ENCODE data around the gene SLC17A9.
A peak's percentile ranks its signal among the peaks of the same experiment; 100 is the strongest.

SLC17A9 gene, protein sequence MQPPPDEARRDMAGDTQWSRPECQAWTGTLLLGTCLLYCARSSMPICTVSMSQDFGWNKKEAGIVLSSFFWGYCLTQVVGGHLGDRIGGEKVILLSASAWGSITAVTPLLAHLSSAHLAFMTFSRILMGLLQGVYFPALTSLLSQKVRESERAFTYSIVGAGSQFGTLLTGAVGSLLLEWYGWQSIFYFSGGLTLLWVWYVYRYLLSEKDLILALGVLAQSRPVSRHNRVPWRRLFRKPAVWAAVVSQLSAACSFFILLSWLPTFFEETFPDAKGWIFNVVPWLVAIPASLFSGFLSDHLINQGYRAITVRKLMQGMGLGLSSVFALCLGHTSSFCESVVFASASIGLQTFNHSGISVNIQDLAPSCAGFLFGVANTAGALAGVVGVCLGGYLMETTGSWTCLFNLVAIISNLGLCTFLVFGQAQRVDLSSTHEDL

DNA sequence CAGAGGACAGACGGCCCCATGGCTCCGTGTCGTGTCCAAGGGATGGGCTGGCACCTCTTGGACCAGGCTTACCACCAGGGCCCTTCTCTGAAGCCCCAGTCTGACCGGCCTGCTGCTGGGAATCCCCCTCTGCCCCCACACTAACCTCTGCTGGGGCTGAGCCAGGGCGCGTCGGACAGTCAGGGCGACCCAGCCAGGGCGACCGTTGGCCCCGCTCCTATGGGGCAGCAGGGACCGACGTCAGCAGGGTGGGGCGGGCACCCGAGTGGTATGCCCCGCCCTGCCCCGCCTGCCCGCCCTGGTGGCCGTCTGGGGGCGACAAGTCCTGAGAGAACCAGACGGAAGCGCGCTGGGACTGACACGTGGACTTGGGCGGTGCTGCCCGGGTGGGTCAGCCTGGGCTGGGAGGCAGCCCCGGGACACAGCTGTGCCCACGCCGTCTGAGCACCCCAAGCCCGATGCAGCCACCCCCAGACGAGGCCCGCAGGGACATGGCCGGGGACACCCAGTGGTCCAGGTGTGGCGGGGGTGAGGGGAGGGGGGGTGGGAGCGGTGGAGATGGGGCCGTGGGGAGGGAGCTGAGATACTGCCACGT is at the start of gene SLC17A9:
TSS of gene SLC17A9 (plus strand) at position 337 of the 595 bp plus-strand sequence. CDS start at position 459, 122 bp downstream.
- peak in 10 of 51 donors; percentile 6 to 50 (median 26) for DNase-seq

GRCh38 chr20:62902926-62903615 is 49.4 kb upstream of the SLC17A9 start:
- no peak for DNase-seq

GRCh38 chr20:62905536-62906117 is 46.9 kb upstream of the SLC17A9 start:
- DNase-seq = no peak

DNA sequence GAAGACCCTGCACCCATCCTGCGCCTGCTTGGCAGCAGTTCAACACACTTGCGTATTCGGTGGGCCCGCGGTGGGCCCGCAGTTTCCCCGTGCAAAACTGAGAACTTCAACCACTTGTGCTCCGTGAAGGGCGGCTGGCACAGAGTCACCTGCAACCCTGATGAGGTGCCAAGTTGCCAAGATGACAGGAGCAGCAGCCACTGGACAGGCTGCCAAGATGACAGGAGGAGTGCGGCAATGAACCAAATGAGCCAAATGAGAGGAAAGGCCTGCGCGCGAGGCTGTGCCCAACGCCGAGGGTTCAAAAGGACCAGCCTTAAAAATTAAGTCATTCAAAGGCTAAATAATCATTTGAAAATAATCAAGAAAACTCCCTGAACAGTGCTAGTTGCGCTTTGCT is 46.3 kb upstream of the SLC17A9 start:
- peak in 2 of 51 donors; percentile 16 to 22 for DNase-seq

DNA sequence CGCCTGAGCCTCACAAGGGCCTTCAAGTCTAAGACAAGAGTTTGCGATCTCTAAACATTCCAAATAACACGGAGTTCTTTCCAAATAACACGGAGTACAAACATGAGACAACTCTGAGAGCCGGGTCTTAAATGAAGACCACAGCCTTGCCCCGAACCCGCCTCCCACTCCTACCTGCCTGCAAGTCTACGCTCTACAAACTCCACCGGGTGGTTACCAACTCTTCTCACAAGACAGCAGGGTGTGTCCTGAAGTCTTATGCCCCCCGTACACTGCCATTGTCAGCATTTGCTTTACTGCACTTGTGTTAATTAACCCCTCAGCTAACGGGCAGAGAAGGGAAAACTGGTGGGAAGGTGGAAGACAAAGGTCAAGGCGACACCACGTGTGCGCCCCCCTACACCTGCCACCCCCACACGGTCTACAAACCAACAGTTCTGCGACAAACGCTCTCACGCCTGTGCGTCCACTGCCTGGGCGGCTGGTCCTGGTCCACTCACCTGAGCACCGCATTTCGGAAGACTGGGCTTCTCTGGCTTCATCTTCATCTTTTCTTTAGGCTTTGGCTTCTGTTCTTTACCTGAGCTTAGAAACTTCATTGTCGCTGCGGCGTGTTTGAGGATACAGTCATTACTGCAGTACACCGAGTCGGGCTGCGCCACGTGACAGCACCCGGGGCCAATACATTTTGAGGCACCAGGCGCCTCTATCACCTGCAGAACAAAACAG is 45.7 kb upstream of the SLC17A9 start:
- DNase-seq = no peak

DNA sequence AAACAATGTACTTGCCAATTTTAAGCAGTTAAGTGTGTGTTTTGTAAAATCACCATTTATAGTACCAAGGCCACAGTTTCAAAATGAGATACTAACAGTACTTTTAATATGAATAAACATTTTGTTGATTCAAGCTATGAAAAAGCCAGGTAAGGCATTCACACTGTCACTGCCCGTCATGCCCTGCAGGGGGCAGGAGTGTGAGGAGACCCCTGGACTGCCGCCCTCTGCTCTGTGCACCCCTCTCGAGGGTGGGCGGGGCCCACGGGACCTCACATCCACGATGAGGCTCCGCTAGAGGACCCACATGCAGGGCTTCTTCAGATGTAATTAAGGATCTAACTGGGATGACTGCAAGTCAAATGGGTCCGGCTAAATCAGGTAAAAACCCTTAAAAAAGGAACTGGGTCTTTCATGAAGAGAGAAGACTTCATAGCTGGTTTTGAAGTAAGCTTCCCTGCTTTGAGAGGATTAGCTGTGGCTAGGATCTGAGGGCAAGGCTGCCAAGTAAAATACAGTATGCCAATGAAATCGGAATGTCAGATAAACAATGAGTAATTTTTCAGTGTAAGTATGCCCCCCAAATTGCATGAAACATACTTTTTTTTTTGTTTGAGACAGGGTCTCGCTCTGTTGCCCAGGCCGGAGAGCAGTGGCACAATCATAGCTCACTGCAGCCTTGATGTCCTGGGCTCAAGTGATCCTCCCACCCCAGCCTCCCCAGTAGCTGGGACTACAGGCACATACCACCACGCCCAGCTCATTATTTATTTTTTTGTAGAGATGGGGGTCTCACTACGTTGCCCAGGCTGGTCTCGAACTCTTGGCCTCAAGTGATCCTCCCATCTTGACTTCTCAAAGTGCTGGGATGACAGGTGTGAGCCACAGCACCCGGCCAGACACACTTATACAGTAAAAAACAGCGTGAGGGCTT is 44.9 kb upstream of the SLC17A9 start:
- DNase-seq = no peak

DNA sequence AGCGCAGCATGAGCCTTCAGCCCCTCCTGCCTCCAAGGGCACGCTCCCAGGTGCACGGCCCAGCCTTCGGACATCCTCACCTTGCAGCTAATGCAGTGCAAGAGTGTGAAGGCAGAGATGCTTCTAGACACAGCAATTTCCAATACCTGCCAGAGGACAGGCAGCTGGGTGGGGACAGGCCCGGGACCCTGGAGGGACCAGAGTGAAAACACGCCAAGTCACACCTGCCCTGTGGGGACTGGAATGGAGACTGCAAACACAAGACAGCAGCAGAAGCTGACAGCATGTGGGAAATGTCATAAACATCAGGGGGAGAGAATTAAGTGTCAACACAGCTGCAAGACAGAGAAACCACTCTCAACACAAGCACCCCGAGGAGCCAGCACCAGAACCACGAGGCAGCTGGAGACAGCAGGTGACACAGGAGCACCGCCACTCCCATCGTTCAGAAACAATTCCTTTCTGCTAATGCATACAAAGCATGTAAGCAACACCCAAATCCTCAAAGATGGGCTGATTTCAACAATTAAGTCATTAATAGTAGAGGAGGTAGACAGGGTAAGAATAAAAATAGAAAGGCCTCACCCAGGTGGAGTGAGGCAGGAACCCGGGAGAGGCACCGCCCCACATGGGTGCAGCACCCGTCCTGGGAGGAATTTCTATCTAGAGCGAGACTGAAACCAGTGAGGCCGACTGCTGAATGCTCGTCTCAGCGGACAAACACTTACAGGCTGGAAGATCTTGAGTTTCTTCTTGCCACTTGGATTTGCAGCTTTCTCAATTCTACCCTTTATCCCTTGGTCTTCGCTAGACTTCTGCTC is 43.3 kb upstream of the SLC17A9 start:
- peak in 1 of 51 donors; percentile 46 for DNase-seq

DNA sequence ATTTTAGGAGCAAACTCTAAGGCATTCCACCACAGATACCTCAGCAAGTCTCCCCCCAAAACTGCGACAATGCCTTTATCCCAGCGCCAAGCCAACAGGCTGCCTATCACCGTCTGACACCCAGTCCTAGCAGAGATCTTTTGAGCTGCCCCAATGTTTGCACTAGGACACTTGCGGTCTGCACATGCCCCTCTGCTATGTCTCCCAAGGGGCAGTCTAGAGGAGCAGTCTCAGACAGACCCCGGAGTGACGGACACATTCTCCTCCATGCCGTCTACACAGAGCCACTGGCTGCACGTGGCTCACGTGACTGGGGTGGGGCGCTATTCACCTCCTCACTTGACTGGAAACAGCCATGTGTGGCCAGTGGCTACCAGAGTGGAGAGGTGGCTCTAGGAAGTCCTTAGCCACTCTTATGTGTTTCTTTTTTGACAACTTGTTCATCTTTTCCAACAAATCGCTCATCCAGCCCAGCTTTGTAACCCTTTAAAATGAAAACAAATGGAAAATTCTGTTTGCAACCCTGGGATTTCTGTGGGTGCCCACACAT is 42.2 kb upstream of the SLC17A9 start:
- no peak for DNase-seq

- DNase-seq = no peak
These were observed 41.6 kb upstream of the SLC17A9 start for GRCh38 chr20:62910777-62911497.

DNA sequence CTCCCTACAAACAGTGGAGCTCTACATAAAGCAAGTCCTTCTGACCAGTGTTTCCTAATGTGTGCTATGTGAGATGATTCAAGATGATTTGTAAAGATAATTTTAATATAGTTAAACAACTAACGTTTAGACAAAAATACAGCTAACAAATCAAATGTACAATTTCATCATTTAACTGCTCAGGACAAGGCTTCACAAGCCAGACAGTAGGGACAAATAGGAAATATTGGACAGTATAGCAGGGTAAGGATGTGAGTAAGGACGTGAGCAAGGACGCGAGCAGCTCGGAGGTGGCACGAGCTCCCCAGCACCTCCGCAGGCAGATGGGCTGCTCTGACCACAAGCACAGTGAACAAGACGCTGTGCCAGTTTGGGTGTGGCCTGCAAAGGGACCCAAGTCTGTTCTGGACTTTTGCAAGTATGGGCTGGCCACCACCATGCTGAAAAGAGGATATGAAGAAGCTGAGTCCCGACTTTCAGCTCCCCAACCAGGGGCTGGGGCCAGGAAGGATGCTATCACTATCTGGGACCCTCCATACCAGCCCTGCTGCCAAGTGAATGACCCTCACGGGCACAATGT is 40.7 kb upstream of the SLC17A9 start:
- DNase-seq = no peak

- no peak for DNase-seq
These were observed 39.4 kb upstream of the SLC17A9 start for GRCh38 chr20:62913043-62913630.

DNA sequence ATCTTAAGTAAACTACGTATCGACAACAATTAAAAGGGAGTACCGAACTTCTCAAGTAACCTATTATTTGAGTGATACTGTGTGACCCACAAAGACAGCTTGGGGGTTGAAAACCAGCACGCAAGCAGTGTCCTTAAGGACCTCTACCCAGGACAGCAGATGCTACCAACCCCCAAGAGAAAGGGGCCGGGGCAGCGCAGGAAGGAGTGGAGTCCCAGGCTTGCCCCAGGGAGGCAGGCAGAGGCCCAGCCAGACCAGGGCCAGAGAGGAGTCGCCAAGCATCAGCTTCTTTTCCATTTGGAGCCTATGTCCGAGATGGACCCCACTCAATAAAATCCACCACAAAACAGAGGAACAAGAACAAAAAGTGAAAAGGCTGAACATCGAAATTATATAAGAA is 38.1 kb upstream of the SLC17A9 start:
- no peak for DNase-seq

DNA sequence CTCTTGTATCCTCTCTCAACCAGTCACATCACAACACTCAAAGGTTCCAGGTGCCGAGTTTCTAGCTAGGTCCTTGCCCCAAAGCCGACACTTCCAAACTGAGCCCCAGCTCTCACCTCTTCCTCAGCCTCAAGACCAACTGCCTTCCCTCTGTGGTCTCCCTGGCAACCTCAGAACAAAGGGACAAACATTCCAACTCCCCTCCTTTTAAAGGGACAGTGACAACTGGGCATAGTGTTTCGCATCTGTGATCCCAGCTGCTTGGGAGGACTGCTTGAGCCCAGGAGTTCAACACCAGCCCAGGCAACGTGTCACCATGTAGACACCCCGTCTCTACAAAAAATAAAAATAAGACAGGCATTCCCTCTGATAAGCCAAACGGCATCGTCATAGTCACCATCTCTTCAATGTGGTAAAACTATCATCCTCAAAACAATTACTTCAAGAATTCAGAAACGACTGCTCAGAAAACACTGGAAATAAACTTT is 37.5 kb upstream of the SLC17A9 start:
- DNase-seq = peak in 19 of 51 donors; percentile 11 to 65 (median 36)

DNA sequence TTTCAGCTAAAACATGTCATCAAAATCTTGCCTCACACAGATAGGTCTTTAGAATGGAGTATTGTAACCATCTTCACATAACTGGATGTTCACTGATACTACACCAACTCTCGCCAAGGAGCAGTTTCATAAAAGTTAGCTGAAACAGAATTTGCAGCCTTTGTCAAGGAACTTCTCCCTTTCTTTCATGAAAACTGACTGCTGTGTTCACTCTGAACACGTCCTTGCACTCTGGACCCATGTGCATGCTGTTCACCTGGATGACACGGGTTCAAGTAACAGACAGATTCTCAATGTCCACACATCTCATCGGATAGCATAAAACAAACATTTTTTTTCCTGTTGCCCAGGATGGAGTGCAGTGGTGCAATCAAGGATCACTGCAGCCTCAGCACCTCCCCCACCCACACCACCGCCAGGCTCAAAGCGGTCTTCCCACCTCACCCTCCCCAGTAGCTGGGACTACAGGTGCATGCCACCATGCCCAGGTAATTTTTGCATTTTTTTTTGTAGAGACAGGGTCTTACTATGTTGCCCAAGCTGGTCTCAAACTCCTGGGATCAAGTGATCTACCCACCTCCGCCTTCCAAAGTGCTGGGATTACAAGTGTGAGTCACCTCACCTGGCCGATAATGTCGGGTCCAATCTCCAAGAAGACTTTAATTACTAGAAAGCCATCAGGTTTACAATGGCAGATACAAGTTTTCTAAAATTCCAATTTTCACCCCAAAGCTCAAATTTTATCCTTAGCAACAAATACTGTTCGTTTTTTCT is 35.6 kb upstream of the SLC17A9 start:
- no peak for DNase-seq

DNA sequence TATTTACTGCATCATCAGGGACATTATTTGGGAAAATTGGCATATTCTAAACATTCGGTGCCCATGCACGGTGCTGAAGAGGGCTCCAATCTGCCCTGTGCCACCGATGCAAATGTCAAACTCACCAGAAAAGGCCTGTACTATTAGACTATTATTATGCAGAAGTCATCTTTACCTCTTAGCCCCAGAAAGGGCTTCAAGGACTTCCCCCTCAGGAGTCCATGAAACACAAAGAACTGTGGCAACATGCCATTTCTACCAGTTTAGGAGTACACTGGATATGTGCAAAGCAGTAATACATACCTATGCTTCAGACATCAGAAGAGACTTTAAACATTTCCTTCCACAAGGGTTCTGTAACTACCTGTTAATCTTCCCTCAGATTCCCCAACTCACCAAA is 34.8 kb upstream of the SLC17A9 start:
- DNase-seq = no peak

GRCh38 chr20:62918147-62918546 is 34.4 kb upstream of the SLC17A9 start:
- DNase-seq = no peak

All from hypothalamus (tissue), 51 donors.